ENCODE measurements around the gene PROSER2. TPM values are rescaled to one million over a fixed set of nuclear protein-coding genes. Genes with fewer than 3 reads are reported as not detected.

PROSER2 gene
- total RNA-seq, 1 experiment from 2014 or later: 10.6 TPM

- Histone ChIP-seq H2BK12ac (ENCODE audit: insufficient read length, low read depth, low read length) (no peak overlapping the region), H2AK5ac (ENCODE audit: insufficient read length, low read length) (no peak overlapping the region), H3K23me2 (ENCODE audit: insufficient read length, low read depth, low read length, poor library complexity, severe bottlenecking) (no peaks in the 10 kb centered on the region), H3K9ac (ENCODE audit: extremely low read depth, insufficient read length, low read length) (no peak overlapping the region), H4K20me1 (ENCODE audit: control insufficient read depth, insufficient read depth, insufficient read length) (no peaks in the 10 kb centered on the region), H4K91ac (ENCODE audit: insufficient read length, low read depth, low read length) (no peak overlapping the region), H3K4ac (ENCODE audit: low read depth, low read length) (no peak overlapping the region), H3K23ac (ENCODE audit: insufficient read length, low read depth, low read length) (no peak overlapping the region), H2BK15ac (ENCODE audit: low read depth, low read length) (no peak overlapping the region), H3K4me1 (ENCODE audit: insufficient read depth, low read length) (no peaks in the 10 kb centered on the region), H4K5ac (ENCODE audit: insufficient read length, low read depth, low read length) (no peak overlapping the region), H3K27me3 (ENCODE audit: insufficient read depth, low read length) (no peaks in the 10 kb centered on the region), H2AFZ (ENCODE audit: low read length) (no peak overlapping the region), H3T11ph (ENCODE audit: low read length) (no peak overlapping the region), H2BK5ac (ENCODE audit: insufficient read length, low read length) (no peak overlapping the region), H3K9me3 (ENCODE audit: control insufficient read depth, low read depth, low read length) (no peaks in the 10 kb centered on the region), H3K27ac (ENCODE audit: insufficient read length, low read depth, low read length) (no peak overlapping the region), H4K8ac (replicated peaks; ENCODE audit: insufficient read length, low read depth, low read length) (no peak overlapping the region), H3K18ac (ENCODE audit: insufficient read length, low read depth, low read length) (no peak overlapping the region), H3K79me2 (ENCODE audit: insufficient read depth, low read length) (no peaks in the 10 kb centered on the region), H2BK120ac (ENCODE audit: low read depth, low read length, poor library complexity, severe bottlenecking) (no peak overlapping the region), H3K14ac (ENCODE audit: insufficient read depth, low read length) (no peak overlapping the region), H3K56ac (ENCODE audit: insufficient read length, low read depth, low read length) (no peak overlapping the region), H3K4me2 (ENCODE audit: insufficient read depth, insufficient read length, low read length) (no peak overlapping the region), H3K79me1 (ENCODE audit: insufficient read depth, low read depth, low read length, poor library complexity, severe bottlenecking) (no peaks in the 10 kb centered on the region), H2BK20ac (ENCODE audit: low read depth, low read length, poor library complexity, severe bottlenecking) (no peak overlapping the region)
- Mint-ChIP-seq H3K4me1 (no peaks in the 10 kb centered on the region), H3K36me3 (ENCODE audit: insufficient read depth in 1 of 3, low read depth in 3 of 3) (peaks cover 0 to 10% (median 9%) of the 10 kb centered on the region in 3 experiments; a peak in 5 of 7 replicates), H3K27ac (no peak overlapping the region), H3K9me3 (peaks cover 15% of the 10 kb centered on the region in 2 experiments), H3K4me3 (no peak overlapping the region), H3K27me3 (ENCODE audit: low read depth) (peaks cover 10% of the 10 kb centered on the region)
- no CpG with 5 or more reads among the region's 8 CpGs for WGBS (ENCODE audit: extremely low coverage, insufficient read length, low lambda C conversion rate)
- no peak for DNase-seq
- no peak for TF ChIP-seq CTCF (conservative IDR thresholded peaks at IDR 0.05)
Measured at GRCh38 chr10:11789956-11790355, 33.2 kb upstream of the PROSER2 start.
